Loucy (cell line): ENCODE measurements around the gene DBH.

Experiments
- CTCF ChIP-seq: fragments of 200-600 bp; sonication (generic); conservative IDR thresholded peaks from 2 replicates; pipeline ENCODE4 v1.5.1; 2014; ENCODE audit warnings: mild to moderate bottlenecking, antibody characterized with exemption, low read length
- EZH2phosphoT487 ChIP-seq: fragments of 200-600 bp; IDR thresholded peaks from 2 replicates; pipeline ENCODE4 v1.6.1; 2018; ENCODE audit warnings: antibody characterized with exemption, mild to moderate bottlenecking, moderate library complexity, borderline replicate concordance

DNA sequence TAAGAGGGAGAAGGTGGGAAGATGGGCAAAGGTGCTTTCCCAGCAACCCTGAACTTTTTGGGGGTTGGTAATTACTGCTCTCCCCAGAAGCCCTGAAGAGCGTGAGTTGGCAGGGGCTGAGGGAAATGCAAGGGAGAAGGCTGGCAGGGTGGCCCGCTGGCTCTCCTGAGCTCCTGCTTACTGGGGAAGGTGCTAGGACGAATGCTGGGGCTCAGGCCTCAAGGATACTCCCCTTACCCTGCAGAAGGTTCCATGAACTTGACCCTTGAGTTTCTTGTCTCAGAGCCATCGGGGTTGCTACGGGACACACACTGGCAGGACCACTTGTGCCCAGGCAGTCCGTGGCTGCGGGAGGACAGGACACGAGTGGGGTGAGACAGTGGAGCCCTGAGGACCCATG, 28.2 kb upstream of the DBH start:
- TF ChIP-seq CTCF (no peak), EZH2phosphoT487 (no peak)
